ENCODE measurements around the gene TMEM79.
"Not testable (repeated sequence)": the region's sequence is repeated elsewhere in the genome, so short reads cannot be mapped to it uniquely, and the experiment has no call there.

TMEM79 gene

GRCh38 chr1:156316909-156317308 lies 32.8 kb downstream of the TMEM79 start:
- DNase-seq, result no peak

GRCh38 chr1:156319664-156320063 lies 35.5 kb downstream of the TMEM79 start:
- DNase-seq, result no peak

GRCh38 chr1:156320560-156320959 lies 36.4 kb downstream of the TMEM79 start:
- DNase-seq, result no peak

GRCh38 chr1:156323179-156323578 lies 39.1 kb downstream of the TMEM79 start:
- not testable (repeated sequence) for DNase-seq

GRCh38 chr1:156336242-156336641 lies 52.1 kb downstream of the TMEM79 start:
- DNase-seq, result no peak

- no peak for DNase-seq
Measured at GRCh38 chr1:156337052-156337887, 53.1 kb downstream of the TMEM79 start.

GRCh38 chr1:156337888-156338179 lies 53.7 kb downstream of the TMEM79 start:
- no peak for DNase-seq

- DNase-seq, result peak; percentile 98
Measured at GRCh38 chr1:156338180-156338976, 54.3 kb downstream of the TMEM79 start, which contains the start of the genes CCT3 and TSACC. CCT3 (minus strand) TSS chr1:156338292; CDS start chr1:156338184, 108 bp downstream. TSACC (plus strand) TSS chr1:156338526; CDS start chr1:156339758, 1,232 bp downstream.
